Activated B cell treated with CpG ODN at 0.5 μM for 24 hours (primary cell): Measurements from ENCODE around the gene C14orf93. TPM values are rescaled to one million over a fixed set of nuclear protein-coding genes. Genes with fewer than 3 reads are reported as not detected.

Experiments
- ATAC-seq: fragments of 200-7000 bp; cut with Tn5 transposase; one replicate; pipeline ENCODE4 v1.10.0; 2021; ENCODE audit warnings: low read depth, mild to moderate bottlenecking, moderate library complexity
- CTCF ChIA-PET: fragments of 350-600 bp; sonication (Branson Sonifier 250); formaldehyde crosslinking; loops from one replicate; lab custom pipeline; 2021; ENCODE audit warnings: antibody characterized with exemption; lab: Charles Lee
- POLR2A ChIA-PET: fragments of 350-600 bp; sonication (Branson Sonifier 250); formaldehyde crosslinking; loops from one replicate; lab custom pipeline; 2021; ENCODE audit warnings: antibody characterized with exemption; lab: Charles Lee
- DNase-seq: peaks from one replicate; pipeline ENCODE4 v3.0.0; 2022
- H3K27ac Mint-ChIP-seq: one replicate; pipeline ENCODE4 v1.8.0; 2020; ENCODE audit warnings: mixed read lengths
- H3K27me3 Mint-ChIP-seq: one replicate; pipeline ENCODE4 v1.8.0; 2021; ENCODE audit warnings: mixed read lengths
- H3K36me3 Mint-ChIP-seq: one replicate; pipeline ENCODE4 v1.8.0; 2021; ENCODE audit warnings: low read depth, mixed read lengths
- H3K4me1 Mint-ChIP-seq: one replicate; pipeline ENCODE4 v1.8.0; 2021; ENCODE audit warnings: mixed read lengths
- H3K4me3 Mint-ChIP-seq: one replicate; pipeline ENCODE4 v1.8.0; 2020; ENCODE audit warnings: mild to moderate bottlenecking, mixed read lengths
- H3K9me3 Mint-ChIP-seq: one replicate; pipeline ENCODE4 v1.8.0; 2020; ENCODE audit warnings: mixed read lengths
- intact Hi-C: fragments of 100-400 bp; cut with micrococcal nuclease; formaldehyde crosslinking; loops from one replicate; pipeline ENCODE4 v1.15.1; 2024
- total RNA-seq: library from RNA; stranded (reverse); gene quantifications from 2 replicates; pipeline ENCODE4 v1.2.3, GENCODE V29; 2022
- TF ChIP-seq, protein P1 (sequence below): fragments of 200-600 bp; IDR thresholded peaks from one replicate; pipeline ENCODE4 v1.8.0; 2022; ENCODE audit warnings: antibody characterized with exemption, mild to moderate bottlenecking

Gene C14orf93
- total RNA-seq, 1 donor from 2014 or later = 13.5 TPM

DNA sequence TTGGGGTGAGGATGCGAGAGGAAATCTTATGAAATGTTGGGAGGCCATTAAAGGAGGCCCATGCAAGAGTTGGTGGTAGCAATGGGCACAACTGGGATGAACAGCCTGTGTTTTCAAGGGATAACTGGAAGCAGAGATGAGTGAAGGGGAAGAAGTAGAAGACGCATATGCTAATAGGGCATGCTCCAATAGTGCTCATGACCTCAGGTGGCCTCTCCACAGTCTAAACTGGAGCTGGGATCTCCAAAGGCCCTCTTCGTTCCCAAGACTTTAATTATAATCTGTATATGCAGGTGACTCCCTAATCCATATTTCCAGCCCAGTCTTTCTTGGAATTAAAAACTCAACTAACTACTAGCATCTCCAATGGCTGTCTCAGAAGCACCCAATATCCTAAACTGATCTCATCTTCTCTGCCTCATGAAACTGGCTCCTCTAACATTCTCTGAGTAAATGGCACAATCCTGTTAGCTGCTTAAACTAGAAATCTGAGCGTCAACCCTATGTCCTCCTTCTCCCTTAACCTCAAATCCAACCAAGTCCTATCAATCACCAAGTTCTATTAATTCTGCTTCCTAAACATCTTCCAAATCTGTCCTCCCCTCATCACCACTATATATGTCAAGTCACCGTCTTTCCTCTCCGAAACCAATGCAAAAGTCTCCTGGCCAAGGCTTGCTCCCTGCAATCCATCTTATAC is 24.8 kb downstream of the C14orf93 start:
- Mint-ChIP-seq H3K36me3 (peaks cover 27% of the 10 kb centered on the region), H3K27ac (no peak overlapping the region), H3K9me3 (no peaks in the 10 kb centered on the region), H3K4me3 (no peak overlapping the region), H3K27me3 (no peaks in the 10 kb centered on the region), H3K4me1 (peaks cover 4% of the 10 kb centered on the region)
- no peak for ATAC-seq
- TF ChIP-seq, protein P1, sequence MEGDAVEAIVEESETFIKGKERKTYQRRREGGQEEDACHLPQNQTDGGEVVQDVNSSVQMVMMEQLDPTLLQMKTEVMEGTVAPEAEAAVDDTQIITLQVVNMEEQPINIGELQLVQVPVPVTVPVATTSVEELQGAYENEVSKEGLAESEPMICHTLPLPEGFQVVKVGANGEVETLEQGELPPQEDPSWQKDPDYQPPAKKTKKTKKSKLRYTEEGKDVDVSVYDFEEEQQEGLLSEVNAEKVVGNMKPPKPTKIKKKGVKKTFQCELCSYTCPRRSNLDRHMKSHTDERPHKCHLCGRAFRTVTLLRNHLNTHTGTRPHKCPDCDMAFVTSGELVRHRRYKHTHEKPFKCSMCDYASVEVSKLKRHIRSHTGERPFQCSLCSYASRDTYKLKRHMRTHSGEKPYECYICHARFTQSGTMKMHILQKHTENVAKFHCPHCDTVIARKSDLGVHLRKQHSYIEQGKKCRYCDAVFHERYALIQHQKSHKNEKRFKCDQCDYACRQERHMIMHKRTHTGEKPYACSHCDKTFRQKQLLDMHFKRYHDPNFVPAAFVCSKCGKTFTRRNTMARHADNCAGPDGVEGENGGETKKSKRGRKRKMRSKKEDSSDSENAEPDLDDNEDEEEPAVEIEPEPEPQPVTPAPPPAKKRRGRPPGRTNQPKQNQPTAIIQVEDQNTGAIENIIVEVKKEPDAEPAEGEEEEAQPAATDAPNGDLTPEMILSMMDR = no peak
- intact Hi-C loops = no loop called here
- DNase-seq = no peak
- POLR2A ChIA-PET = interaction anchor here (2.6 to 3.3 kb wide), 2 partner anchors 22 to 74 kb away, joined by 22 to 26 read pairs; partner anchors contain the start of gene CDH24
- CTCF ChIA-PET = interaction anchor here (1.1 to 9.7 kb wide), 13 partner anchors 11 to 601 kb away, joined by 3 to 284 read pairs (median 5); partner anchors contain the start of genes CDH24, HAUS4 and PRMT5

DNA sequence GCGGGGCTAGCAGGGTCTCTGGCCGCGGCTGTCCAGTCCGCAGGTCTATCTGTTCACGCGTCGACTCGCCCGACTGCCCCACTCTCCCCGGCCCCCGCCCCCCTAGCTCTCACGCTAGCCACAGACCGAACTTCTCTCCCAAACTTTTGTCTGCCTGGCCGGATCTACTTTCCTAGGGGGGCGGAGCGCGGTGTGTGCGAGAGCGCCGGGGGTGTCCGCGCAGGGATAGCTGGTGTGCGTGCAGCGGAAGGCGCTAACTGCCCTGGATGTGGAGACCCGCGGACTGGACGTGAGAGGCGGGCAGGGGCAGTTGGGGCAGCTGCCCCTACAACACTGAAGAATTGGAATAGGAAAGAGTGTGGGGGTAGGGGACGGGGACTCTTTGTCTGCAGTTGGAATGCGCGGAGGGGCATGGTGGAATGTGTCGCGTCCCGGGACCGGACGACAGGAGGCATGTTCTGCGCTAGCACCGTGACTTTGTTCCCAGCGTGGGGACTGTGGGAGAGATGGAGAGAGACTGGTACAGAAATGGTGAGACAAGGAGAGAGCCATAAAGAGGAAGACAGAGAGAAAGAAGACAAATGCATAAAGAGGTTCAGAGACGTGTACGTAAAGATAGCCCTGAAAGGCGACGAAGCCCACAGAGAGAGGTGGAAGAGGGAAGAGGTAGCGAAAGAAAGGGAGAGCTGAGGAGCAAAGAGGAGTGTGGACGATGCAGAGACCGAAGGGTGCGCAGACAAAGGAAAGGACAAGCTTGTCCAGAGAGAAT is 27.3 kb downstream of the C14orf93 start, which contains the start of gene AJUBA:
AJUBA (minus strand) TSS at position 75 of the 769 bp plus-strand sequence. CDS start 285 bp downstream, outside the sequence.
- peaks cover 7% of the 10 kb centered on the region for H3K4me1 Mint-ChIP-seq
- peaks cover 9% of the 10 kb centered on the region for H3K36me3 Mint-ChIP-seq
- TF ChIP-seq, protein P1 = peak; percentile 39
- DNase-seq (peak; percentile 62), ATAC-seq (peak; percentile 61)
- H3K27me3 Mint-ChIP-seq = peaks cover 4% of the 10 kb centered on the region
- ChIA-PET CTCF (interaction anchor here (0.8 to 9.7 kb wide), 15 partner anchors 8 to 592 kb away, joined by 3 to 284 read pairs (median 5); partner anchors contain the start of genes CDH24, HAUS4, LRP10 and PRMT5), POLR2A (interaction anchor here (0.5 to 2.8 kb wide), 9 partner anchors 10 to 1386 kb away, joined by 4 to 15 read pairs (median 6); partner anchors contain the start of genes CDH24, HAUS4, NFATC4 and RBM23)
- intact Hi-C loops = loop anchor here (1.0 to 2.0 kb wide), 10 partner anchors 9 to 668 kb away; partner anchors contain the start of genes HAUS4 and PRMT5
- no peaks in the 10 kb centered on the region for H3K9me3 Mint-ChIP-seq
- no peak within 1 kb of the TSS for H3K4me3 Mint-ChIP-seq
- no peak within 1 kb of the TSS for H3K27ac Mint-ChIP-seq

DNA sequence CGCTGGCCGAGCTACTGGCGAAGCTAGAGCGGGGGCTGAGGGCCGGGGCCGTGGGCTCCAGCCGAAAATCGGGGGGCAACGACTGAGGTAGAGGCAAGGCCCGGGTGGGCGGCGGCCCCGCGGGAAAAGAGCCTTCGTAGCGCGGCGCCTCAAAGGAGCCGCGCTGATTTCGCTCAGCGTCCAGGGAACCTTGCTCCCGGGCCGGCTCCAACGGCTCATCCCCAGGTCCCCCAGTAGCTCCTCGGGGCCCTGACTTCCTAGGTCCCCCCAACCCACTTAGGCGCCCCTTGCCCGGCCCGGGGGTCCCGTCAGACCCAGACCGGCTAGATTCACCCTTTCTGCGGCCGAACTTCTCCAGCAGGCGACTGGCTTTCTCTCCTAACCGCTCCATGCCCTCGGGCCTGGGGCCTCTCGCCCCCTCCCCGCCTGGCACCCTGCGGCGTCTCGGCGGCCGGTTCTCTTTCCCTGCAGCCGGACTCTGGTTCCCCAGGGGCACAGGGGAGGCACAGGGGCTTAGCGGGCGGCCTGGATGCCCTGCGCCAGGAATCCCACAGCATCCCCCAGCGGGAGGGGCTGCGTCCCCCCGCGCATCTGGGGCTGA is 28.0 kb downstream of the C14orf93 start:
- Mint-ChIP-seq H3K27me3 (peaks cover 9% of the 10 kb centered on the region), H3K36me3 (peaks cover 2% of the 10 kb centered on the region), H3K9me3 (no peaks in the 10 kb centered on the region), H3K4me1 (peaks cover 8% of the 10 kb centered on the region), H3K4me3 (no peak overlapping the region), H3K27ac (no peak overlapping the region)
- DNase-seq = peak; percentile 26
- POLR2A ChIA-PET = interaction anchor here (0.9 to 2.8 kb wide), 9 partner anchors 9 to 412 kb away, joined by 3 to 15 read pairs (median 6); partner anchors contain the start of genes CDH24, HAUS4, LRP10 and RBM23
- no peak for ATAC-seq
- TF ChIP-seq, protein P1 = no peak
- intact Hi-C loops = loop anchor here (2.0 kb wide), 3 partner anchors 25 to 667 kb away; no protein-coding TSS in a partner anchor
- CTCF ChIA-PET = interaction anchor here (0.9 to 9.7 kb wide), 12 partner anchors 7 to 425 kb away, joined by 3 to 284 read pairs (median 6); partner anchors contain the start of genes CDH24, LRP10 and PRMT5

DNA sequence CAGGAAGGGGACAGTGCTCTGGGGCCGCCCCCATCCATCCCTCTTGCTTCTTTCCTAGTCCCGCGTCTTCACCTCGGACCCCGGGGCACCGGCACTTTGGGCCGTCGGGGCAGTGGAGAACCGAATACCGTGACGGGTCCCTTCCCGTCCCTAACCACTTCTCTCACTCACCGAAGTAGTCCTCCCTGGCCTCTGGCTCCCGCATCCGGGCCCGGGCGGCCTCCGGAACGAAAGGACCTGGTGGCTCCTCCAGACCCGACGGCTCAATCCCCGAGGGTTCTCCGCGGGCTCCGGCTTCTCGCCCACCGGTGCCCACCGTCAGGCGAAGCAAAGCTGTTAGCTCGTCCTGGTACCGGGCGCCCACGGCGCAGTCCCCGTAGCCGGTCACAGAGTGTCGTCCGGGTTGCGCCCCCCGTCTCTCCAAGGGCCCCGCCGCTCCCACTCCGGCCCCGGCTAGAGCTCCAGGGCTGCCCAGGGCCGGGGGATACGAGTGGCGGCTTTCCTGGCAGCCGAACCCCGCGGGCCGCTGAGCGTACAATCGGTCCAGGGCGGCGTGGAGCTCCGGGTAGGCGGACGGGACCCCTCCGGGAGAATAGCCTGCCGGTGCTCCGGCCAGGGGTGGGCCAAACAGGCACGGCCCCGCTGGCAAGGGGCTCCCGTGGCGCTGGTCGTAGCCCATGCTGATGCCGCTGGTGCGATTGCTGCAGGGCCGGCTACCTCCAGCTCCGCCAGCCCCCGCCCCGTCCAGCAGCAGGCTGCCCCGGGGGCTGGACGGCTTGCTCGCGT is 28.7 kb downstream of the C14orf93 start:
- Mint-ChIP-seq H3K36me3 (no peaks in the 10 kb centered on the region), H3K4me3 (peak overlapping the region; percentile 51), H3K4me1 (peaks cover 12% of the 10 kb centered on the region), H3K9me3 (no peaks in the 10 kb centered on the region), H3K27ac (no peak overlapping the region), H3K27me3 (peaks cover 10% of the 10 kb centered on the region)
- ATAC-seq = no peak
- TF ChIP-seq, protein P1 = no peak
- intact Hi-C loops = no loop called here
- ChIA-PET CTCF (interaction anchor here (0.9 to 9.7 kb wide), 7 partner anchors 7 to 410 kb away, joined by 4 to 284 read pairs (median 22); partner anchors contain the start of genes CDH24 and PRMT5), POLR2A (interaction anchor here (0.9 to 2.8 kb wide), 9 partner anchors 8 to 411 kb away, joined by 3 to 15 read pairs (median 6); partner anchors contain the start of genes CDH24, HAUS4, LRP10 and RBM23)
- peak; percentile 40 for DNase-seq
